Esophagus squamous epithelium (tissue), 4 donors: ENCODE measurements around the gene LAG3.

Experiments
- CTCF ChIP-seq, 6 experiments: fragments of 450-650 bp in 4 of 6; fragments of 200-600 bp in 2 of 6; sonication (generic) in 2 of 6; IDR thresholded peaks; one replicate each; pipeline ENCODE4 v1.5.1; 2016 to 2019; ENCODE audit warnings: antibody characterized with exemption in 6 of 6, mild to moderate bottlenecking in 4 of 6, moderate library complexity in 4 of 6
- POLR2A ChIP-seq, 4 donors: fragments of 450-650 bp; IDR thresholded peaks; one replicate each; pipeline ENCODE4 v1.6.1; 2017; ENCODE audit warnings: antibody characterized with exemption in 4 of 4, mild to moderate bottlenecking in 4 of 4, moderate library complexity in 3 of 4

GRCh38 chr12:6820166-6820565 lies 47.8 kb downstream of the LAG3 start:
- no peak for TF ChIP-seq CTCF (IDR thresholded peaks at IDR 0.05)
- TF ChIP-seq POLR2A (IDR thresholded peaks at IDR 0.05) = no peak
